Caco-2 (cell line): ENCODE data around the gene AARS2. TPM values are rescaled to one million over a fixed set of nuclear protein-coding genes. Genes with fewer than 3 reads are reported as not detected.

Source experiments
- BruUV-seq: library from RNA; stranded (reverse); fragments of 400-500 nt; replicated peaks from 2 replicates; lab custom pipeline; 2021; lab: Mats Ljungman, UMichigan
- CTCF ChIA-PET: fragments of 300-600 bp; sonication (Branson Sonifier 250); formaldehyde crosslinking; loops from one replicate; lab custom pipeline; 2022; ENCODE audit warnings: antibody characterized with exemption; lab: Charles Lee
- POLR2A ChIA-PET: fragments of 300-600 bp; sonication (Branson Sonifier 250); formaldehyde crosslinking; loops from one replicate; lab custom pipeline; 2022; ENCODE audit warnings: antibody characterized with exemption; lab: Charles Lee
- DNase-seq, 2 experiments: peaks; one replicate each; pipeline versions ENCODE4 v3.0.0 to v3.0.0-alpha.2; 2020 to 2022
- H3K27me3 ChIP-seq: replicated peaks from 2 replicates; pipeline ENCODE4 v1.6.0; 2011; ENCODE audit warnings: low read length; ENCODE audit not compliant: control insufficient read depth, insufficient read depth
- H3K36me3 ChIP-seq: 2 replicates; pipeline ENCODE4 v1.5.1; 2011; ENCODE audit warnings: low read length; ENCODE audit not compliant: control insufficient read depth, insufficient read depth
- H3K4me1 ChIP-seq: fragments of 250-450 bp; sonication (Bioruptor Pico); 2 replicates; pipeline ENCODE4 v1.5.1; 2020; ENCODE audit warnings: mild to moderate bottlenecking
- H3K4me3 ChIP-seq: 2 replicates; pipeline ENCODE4 v1.5.1; 2011; ENCODE audit warnings: low read depth, mild to moderate bottlenecking, control low read depth, low read length
- H3K9me3 ChIP-seq: fragments of 250-450 bp; sonication (Bioruptor Pico); 2 replicates; pipeline ENCODE4 v1.5.1; 2020; ENCODE audit warnings: mild to moderate bottlenecking, moderate library complexity
- H3K27ac Mint-ChIP-seq: one replicate; pipeline ENCODE4 v1.8.0; 2022; ENCODE audit warnings: mixed read lengths; ENCODE audit not compliant: unreplicated experiment
- H3K27me3 Mint-ChIP-seq: one replicate; pipeline ENCODE4 v1.8.0; 2022; ENCODE audit warnings: mixed read lengths; ENCODE audit not compliant: insufficient read depth, unreplicated experiment
- H3K36me3 Mint-ChIP-seq: one replicate; pipeline ENCODE4 v1.8.0; 2022; ENCODE audit warnings: mild to moderate bottlenecking, mixed read lengths; ENCODE audit not compliant: insufficient read depth, unreplicated experiment
- H3K4me1 Mint-ChIP-seq: one replicate; pipeline ENCODE4 v1.8.0; 2022; ENCODE audit warnings: low read depth, mixed read lengths; ENCODE audit not compliant: unreplicated experiment
- H3K4me3 Mint-ChIP-seq: one replicate; pipeline ENCODE4 v1.8.0; 2022; ENCODE audit warnings: mild to moderate bottlenecking, moderate library complexity, mixed read lengths; ENCODE audit not compliant: unreplicated experiment
- H3K9me3 Mint-ChIP-seq: one replicate; pipeline ENCODE4 v1.8.0; 2022; ENCODE audit warnings: mixed read lengths; ENCODE audit not compliant: unreplicated experiment
- intact Hi-C: fragments of 100-400 bp; cut with micrococcal nuclease; formaldehyde crosslinking; loops from one replicate; pipeline ENCODE4 v1.10.0; 2022; ENCODE audit not compliant: unreplicated experiment
- total RNA-seq: library from RNA; stranded (reverse); gene quantifications from 2 replicates; pipeline ENCODE4 v1.2.3, GENCODE V29; 2022
- TF ChIP-seq, protein P1 (sequence below), 2 experiments: fragments of 200-600 bp in 1 of 2; IDR thresholded peaks; 1 replicate in 1 of 2; 2 replicates in 1 of 2; pipeline versions ENCODE4 v1.5.1 to v1.8.0; 2011 to 2022; ENCODE audit warnings: antibody characterized with exemption in 1 of 2, control low read depth in 1 of 2, inconsistent platforms in 1 of 2, low read depth in 1 of 2, low read length in 1 of 2, mild to moderate bottlenecking in 1 of 2, moderate library complexity in 1 of 2; ENCODE audit not compliant: insufficient read depth in 1 of 2, severe bottlenecking in 1 of 2, unreplicated experiment in 1 of 2

The AARS2 gene
- total RNA-seq, 1 experiment from 2014 or later = 20.5 TPM

DNA sequence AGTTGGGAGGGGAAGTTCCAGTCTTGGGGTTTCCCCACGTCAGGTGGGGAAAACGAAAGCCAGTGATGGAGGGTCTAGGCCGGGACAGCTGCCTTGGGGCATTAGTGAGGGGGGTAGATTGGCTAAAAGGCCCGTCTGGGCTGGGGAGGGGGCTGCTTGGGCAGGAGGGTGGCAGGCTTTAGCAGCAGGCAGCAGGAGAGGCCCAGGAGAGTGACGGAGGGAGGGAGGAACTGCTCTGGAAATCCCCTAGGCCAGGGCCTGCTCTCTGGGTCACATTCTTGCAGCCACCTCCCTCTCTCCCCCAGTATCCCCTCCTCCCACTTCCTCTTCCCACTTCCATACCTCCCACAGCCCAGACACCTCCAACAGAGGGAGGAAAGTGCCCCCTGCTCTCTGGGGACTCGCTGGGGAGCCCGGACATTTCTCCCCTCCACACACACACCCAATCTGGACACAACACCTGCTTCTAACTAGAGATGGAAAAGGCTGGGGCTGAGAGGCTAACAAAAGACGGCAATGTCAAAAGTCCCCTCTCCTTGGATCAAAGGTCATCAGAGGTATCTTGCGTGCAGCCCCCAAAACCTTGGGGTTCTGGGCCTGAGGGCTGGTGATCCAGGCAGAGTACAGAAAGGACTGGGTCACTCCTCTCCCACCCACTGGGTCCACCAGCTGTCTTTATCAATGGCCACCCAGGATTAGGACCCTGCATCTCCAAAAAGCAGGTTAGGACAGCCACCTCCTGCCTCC is 49.6 kb downstream of the AARS2 start:
- DNase-seq = no peak
- intact Hi-C loops = no loop called here
- Histone ChIP-seq H3K36me3 (peaks cover 1% of the 10 kb centered on the region; the same call in 1 of the 2 replicates), H3K9me3 (no peaks in the 10 kb centered on the region), H3K27me3 (no peaks in the 10 kb centered on the region), H3K4me1 (peaks cover 26% of the 10 kb centered on the region), H3K4me3 (peak overlapping the region; percentile 71)
- TF ChIP-seq, protein P1, sequence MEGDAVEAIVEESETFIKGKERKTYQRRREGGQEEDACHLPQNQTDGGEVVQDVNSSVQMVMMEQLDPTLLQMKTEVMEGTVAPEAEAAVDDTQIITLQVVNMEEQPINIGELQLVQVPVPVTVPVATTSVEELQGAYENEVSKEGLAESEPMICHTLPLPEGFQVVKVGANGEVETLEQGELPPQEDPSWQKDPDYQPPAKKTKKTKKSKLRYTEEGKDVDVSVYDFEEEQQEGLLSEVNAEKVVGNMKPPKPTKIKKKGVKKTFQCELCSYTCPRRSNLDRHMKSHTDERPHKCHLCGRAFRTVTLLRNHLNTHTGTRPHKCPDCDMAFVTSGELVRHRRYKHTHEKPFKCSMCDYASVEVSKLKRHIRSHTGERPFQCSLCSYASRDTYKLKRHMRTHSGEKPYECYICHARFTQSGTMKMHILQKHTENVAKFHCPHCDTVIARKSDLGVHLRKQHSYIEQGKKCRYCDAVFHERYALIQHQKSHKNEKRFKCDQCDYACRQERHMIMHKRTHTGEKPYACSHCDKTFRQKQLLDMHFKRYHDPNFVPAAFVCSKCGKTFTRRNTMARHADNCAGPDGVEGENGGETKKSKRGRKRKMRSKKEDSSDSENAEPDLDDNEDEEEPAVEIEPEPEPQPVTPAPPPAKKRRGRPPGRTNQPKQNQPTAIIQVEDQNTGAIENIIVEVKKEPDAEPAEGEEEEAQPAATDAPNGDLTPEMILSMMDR (IDR thresholded peaks at IDR 0.05; ENCODE audit: insufficient read depth in 1 of 2, low read depth in 1 of 2, low read length in 1 of 2, severe bottlenecking in 1 of 2, unreplicated experiment in 1 of 2) = no peak
- CTCF ChIA-PET = no interaction called here
- H3K9me3 Mint-ChIP-seq = no peaks in the 10 kb centered on the region
- H3K4me3 Mint-ChIP-seq = peak overlapping the region; percentile 93
- peak overlapping the region; percentile 49 for H3K27ac Mint-ChIP-seq
- no TSS peak for BruUV-seq
- POLR2A ChIA-PET = no interaction called here
- H3K4me1 Mint-ChIP-seq = peaks cover 13% of the 10 kb centered on the region
- H3K36me3 Mint-ChIP-seq = peaks cover 15% of the 10 kb centered on the region
- H3K27me3 Mint-ChIP-seq = no peaks in the 10 kb centered on the region

DNA sequence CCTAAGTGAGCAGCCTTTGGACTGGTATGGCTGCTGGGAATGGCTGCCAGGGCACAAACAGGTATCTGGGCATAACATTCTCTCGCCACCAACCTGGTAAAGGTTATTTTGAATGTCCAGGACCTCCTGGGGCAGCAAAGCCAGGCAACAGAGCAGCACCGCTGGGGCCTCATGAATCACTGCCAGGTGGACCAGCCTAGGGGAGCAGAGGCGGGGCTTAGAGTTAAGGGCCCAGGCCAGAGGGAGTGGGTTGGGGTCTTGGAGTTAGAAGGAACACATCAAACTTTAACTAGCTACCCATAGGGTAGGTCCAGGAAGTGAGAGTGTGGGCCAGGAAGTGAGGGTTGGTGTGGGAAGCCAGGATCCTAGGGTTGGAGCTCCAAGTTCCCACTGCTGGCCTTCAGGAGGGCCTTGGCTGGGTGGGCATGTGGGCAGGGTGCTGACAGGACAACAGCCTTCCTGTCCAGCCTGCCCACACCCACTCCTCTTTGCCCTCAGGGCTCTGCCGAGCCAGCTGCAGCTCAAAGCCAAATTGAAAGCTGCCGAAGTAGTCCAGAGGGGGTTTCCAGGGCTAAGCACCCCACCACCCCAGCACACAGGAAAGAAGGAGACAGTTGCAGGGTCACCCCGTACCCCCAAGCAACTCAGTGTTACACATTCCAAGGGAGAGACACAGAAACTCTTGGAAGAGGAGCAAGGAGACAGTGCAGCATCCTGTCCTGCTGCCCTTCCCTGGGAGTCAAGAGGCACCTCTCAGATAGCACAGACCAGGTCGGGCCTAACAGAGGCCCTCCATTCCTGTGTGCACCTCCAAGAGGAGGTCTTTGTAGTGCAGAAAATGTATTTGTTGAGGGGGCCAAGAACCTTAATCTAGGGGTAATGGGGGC is 50.4 kb downstream of the AARS2 start:
- POLR2A ChIA-PET = no interaction called here
- H3K36me3 Mint-ChIP-seq = peaks cover 23% of the 10 kb centered on the region
- peaks cover 1% of the 10 kb centered on the region; the same call in 1 of the 2 replicates for H3K36me3 ChIP-seq

DNA sequence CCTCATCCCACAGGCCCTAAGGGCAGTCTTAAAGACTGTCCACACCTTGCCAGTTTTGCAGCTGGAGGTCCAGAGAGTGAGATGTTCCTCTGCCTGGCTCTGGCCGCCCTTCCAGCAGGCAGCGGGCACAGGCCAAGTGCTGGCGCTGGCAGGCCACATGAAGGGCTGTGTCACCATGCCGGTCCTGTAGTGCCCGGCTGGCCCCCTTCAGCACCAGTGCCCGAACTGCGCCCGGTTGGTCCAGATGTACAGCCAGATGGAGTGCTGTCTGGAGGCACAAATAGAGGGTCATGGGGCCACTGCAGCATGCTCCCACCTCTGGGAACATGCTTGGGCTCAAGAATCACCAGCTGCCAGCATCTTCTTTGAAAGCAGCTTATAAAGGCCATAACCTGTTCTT is 51.6 kb downstream of the AARS2 start:
- H3K27me3 Mint-ChIP-seq = no peaks in the 10 kb centered on the region
- peaks cover 35% of the 10 kb centered on the region for H3K36me3 Mint-ChIP-seq
- H3K4me1 Mint-ChIP-seq = peaks cover 25% of the 10 kb centered on the region
- intact Hi-C loops = no loop called here
- DNase-seq = no peak
- H3K27me3 ChIP-seq = no peaks in the 10 kb centered on the region
- POLR2A ChIA-PET = no interaction called here
- no peak overlapping the region for H3K4me3 Mint-ChIP-seq
- H3K36me3 ChIP-seq = peaks cover 1% of the 10 kb centered on the region; the same call in 1 of the 2 replicates
- CTCF ChIA-PET = no interaction called here
- no peaks in the 10 kb centered on the region for H3K9me3 Mint-ChIP-seq
- H3K9me3 ChIP-seq = no peaks in the 10 kb centered on the region
- no TSS peak for BruUV-seq
- no peak overlapping the region for H3K27ac Mint-ChIP-seq
- H3K4me3 ChIP-seq = no peak overlapping the region
- TF ChIP-seq, protein P1 (IDR thresholded peaks at IDR 0.05; ENCODE audit: insufficient read depth in 1 of 2, low read depth in 1 of 2, low read length in 1 of 2, severe bottlenecking in 1 of 2, unreplicated experiment in 1 of 2) = no peak
- peaks cover 24% of the 10 kb centered on the region for H3K4me1 ChIP-seq

More for the DNA sequence above, 50.4 kb downstream of the AARS2 start:
- H3K4me1 Mint-ChIP-seq = peaks cover 20% of the 10 kb centered on the region
- DNase-seq = no peak
- H3K27me3 ChIP-seq = no peaks in the 10 kb centered on the region
- H3K4me1 ChIP-seq = peaks cover 22% of the 10 kb centered on the region
- peak overlapping the region; percentile 49 for H3K27ac Mint-ChIP-seq
- CTCF ChIA-PET = interaction anchor here (0.6 kb wide), 2 partner anchors 590 to 650 kb away, joined by 3 to 5 read pairs; no protein-coding TSS in a partner anchor
- H3K9me3 ChIP-seq = no peaks in the 10 kb centered on the region
- H3K27me3 Mint-ChIP-seq = no peaks in the 10 kb centered on the region
- H3K4me3 Mint-ChIP-seq = peak overlapping the region; percentile 93
- TF ChIP-seq, protein P1 (IDR thresholded peaks at IDR 0.05; ENCODE audit: insufficient read depth in 1 of 2, low read depth in 1 of 2, low read length in 1 of 2, severe bottlenecking in 1 of 2, unreplicated experiment in 1 of 2) = no peak
- H3K9me3 Mint-ChIP-seq = no peaks in the 10 kb centered on the region
- H3K4me3 ChIP-seq = peak overlapping the region; percentile 71; the same call in 1 of the 2 replicates
- no TSS peak for BruUV-seq
- intact Hi-C loops = no loop called here
